Astrocyte (in vitro differentiated cells and primary cell): ENCODE data around the gene MYL9. TPM values are rescaled to one million over a fixed set of nuclear protein-coding genes. Genes with fewer than 3 reads are reported as not detected.

Source experiments
- DNase-seq: peaks from one replicate; pipeline ENCODE4 v3.0.0-alpha.2; 2010; ENCODE audit warnings: low read depth
- FAIRE-seq: peaks from 2 replicates; lab custom pipeline; 2011; peaks lifted over from hg19 to GRCh38; lab: Jason Lieb, UNC
- H2AFZ ChIP-seq: 2 replicates; pipeline ENCODE4 v1.6.0; 2012; ENCODE audit warnings: low read depth, low read length, inconsistent platforms
- H3K27ac ChIP-seq: 2 replicates; pipeline ENCODE4 v1.5.1; 2011; ENCODE audit warnings: low read depth, low read length, inconsistent platforms
- H3K27me3 ChIP-seq: 2 replicates; pipeline ENCODE4 v1.6.0; 2011; ENCODE audit warnings: low read length, inconsistent platforms; ENCODE audit not compliant: insufficient read depth
- H3K36me3 ChIP-seq: 2 replicates; pipeline ENCODE4 v1.5.1; 2011; ENCODE audit warnings: low read length, inconsistent platforms; ENCODE audit not compliant: insufficient read depth
- H3K4me1 ChIP-seq: 2 replicates; pipeline ENCODE4 v1.5.1; 2011; ENCODE audit warnings: low read length, inconsistent platforms; ENCODE audit not compliant: insufficient read depth
- H3K4me2 ChIP-seq: 2 replicates; pipeline ENCODE4 v1.6.0; 2012; ENCODE audit warnings: low read length, inconsistent platforms
- H3K4me3 ChIP-seq: 2 replicates; pipeline ENCODE4 v1.5.1; 2011; ENCODE audit warnings: low read depth, mild to moderate bottlenecking, low read length, inconsistent platforms; ENCODE audit not compliant: insufficient read depth
- H3K79me2 ChIP-seq: 2 replicates; pipeline ENCODE4 v1.6.0; 2012; ENCODE audit warnings: mild to moderate bottlenecking, low read length, inconsistent platforms; ENCODE audit not compliant: insufficient read depth
- H3K9ac ChIP-seq: 2 replicates; pipeline ENCODE4 v1.6.0; 2012; ENCODE audit warnings: mild to moderate bottlenecking, low read length, inconsistent platforms
- H3K9me3 ChIP-seq: 2 replicates; pipeline ENCODE4 v1.5.1; 2012; ENCODE audit warnings: low read depth, mild to moderate bottlenecking, low read length, inconsistent platforms; ENCODE audit not compliant: insufficient read depth
- H4K20me1 ChIP-seq: 2 replicates; pipeline ENCODE4 v1.6.0; 2012; ENCODE audit warnings: low read length, inconsistent platforms; ENCODE audit not compliant: insufficient read depth
- H3K27ac Mint-ChIP-seq: one replicate; pipeline ENCODE4 v1.8.0; 2021; ENCODE audit warnings: mild to moderate bottlenecking, mixed read lengths; ENCODE audit not compliant: unreplicated experiment
- H3K27me3 Mint-ChIP-seq: one replicate; pipeline ENCODE4 v1.8.0; 2021; ENCODE audit warnings: low read depth, mixed read lengths; ENCODE audit not compliant: unreplicated experiment
- H3K36me3 Mint-ChIP-seq: one replicate; pipeline ENCODE4 v1.8.0; 2021; ENCODE audit warnings: low read depth, mixed read lengths; ENCODE audit not compliant: unreplicated experiment
- H3K4me1 Mint-ChIP-seq: one replicate; pipeline ENCODE4 v1.8.0; 2021; ENCODE audit warnings: low read depth, mixed read lengths; ENCODE audit not compliant: unreplicated experiment
- H3K4me3 Mint-ChIP-seq: one replicate; pipeline ENCODE4 v1.8.0; 2021; ENCODE audit warnings: mild to moderate bottlenecking, moderate library complexity, mixed read lengths; ENCODE audit not compliant: unreplicated experiment
- H3K9me3 Mint-ChIP-seq: one replicate; pipeline ENCODE4 v1.8.0; 2021; ENCODE audit warnings: mild to moderate bottlenecking, mixed read lengths; ENCODE audit not compliant: unreplicated experiment
- CTCF ChIP-seq: IDR thresholded peaks from 2 replicates; pipeline ENCODE4 v1.5.1; 2011; ENCODE audit warnings: low read depth, mild to moderate bottlenecking, inconsistent platforms, low read length, moderate library complexity; ENCODE audit not compliant: insufficient read depth
- EZH2 ChIP-seq: IDR thresholded peaks from 2 replicates; pipeline ENCODE4 v1.6.1; 2012; ENCODE audit warnings: mild to moderate bottlenecking, low read length, inconsistent platforms; ENCODE audit not compliant: insufficient read depth
- total RNA-seq: library from RNA; stranded (reverse); gene quantifications from 2 replicates; pipeline ENCODE4 v1.2.1, GENCODE V29; 2021

MYL9 gene
- total RNA-seq, 1 donor from 2014 or later, result 1,247 TPM

- no peak overlapping the region for H3K9ac ChIP-seq
- no peak overlapping the region for H2AFZ ChIP-seq
- Mint-ChIP-seq H3K36me3 (peaks cover 26% of the 10 kb centered on the region), H3K4me3 (no peak overlapping the region), H3K27ac (peak overlapping the region; percentile 34), H3K9me3 (no peaks in the 10 kb centered on the region), H3K27me3 (no peaks in the 10 kb centered on the region), H3K4me1 (peaks cover 49% of the 10 kb centered on the region)
- DNase-seq, result no peak
- H3K79me2 ChIP-seq, result peaks cover 96% of the 10 kb centered on the region
- H3K4me3 ChIP-seq, result no peak overlapping the region
- H3K27ac ChIP-seq, result peak overlapping the region; percentile 28
- H3K36me3 ChIP-seq, result peaks cover 44% of the 10 kb centered on the region
- peaks cover 60% of the 10 kb centered on the region for H3K4me1 ChIP-seq
- no peaks in the 10 kb centered on the region for H3K9me3 ChIP-seq
- peak overlapping the region; percentile 25 for H3K4me2 ChIP-seq
- TF ChIP-seq EZH2 (no peak), CTCF (no peak)
- H3K27me3 ChIP-seq, result no peaks in the 10 kb centered on the region
- H4K20me1 ChIP-seq, result peaks cover 87% of the 10 kb centered on the region
- no peak for FAIRE-seq
Measured at GRCh38 chr20:36496707-36497669, 44.3 kb upstream of the MYL9 start.

GRCh38 chr20:36497856-36498255 lies 43.5 kb upstream of the MYL9 start:
- Mint-ChIP-seq H3K9me3 (no peaks in the 10 kb centered on the region), H3K4me1 (peaks cover 41% of the 10 kb centered on the region), H3K27ac (no peak overlapping the region), H3K4me3 (no peak overlapping the region), H3K36me3 (peaks cover 26% of the 10 kb centered on the region), H3K27me3 (no peaks in the 10 kb centered on the region)
- H4K20me1 ChIP-seq, result peaks cover 82% of the 10 kb centered on the region
- TF ChIP-seq CTCF (no peak), EZH2 (no peak)
- peak overlapping the region; percentile 28 for H3K27ac ChIP-seq
- H3K4me2 ChIP-seq, result peak overlapping the region; percentile 25
- H3K9ac ChIP-seq, result peak overlapping the region; percentile 8
- no peak overlapping the region for H3K4me3 ChIP-seq
- H3K4me1 ChIP-seq, result peaks cover 52% of the 10 kb centered on the region
- FAIRE-seq (no peak), DNase-seq (peak; percentile 59)
- H2AFZ ChIP-seq, result no peak overlapping the region
- peaks cover 92% of the 10 kb centered on the region for H3K79me2 ChIP-seq
- no peaks in the 10 kb centered on the region for H3K9me3 ChIP-seq
- H3K36me3 ChIP-seq, result peaks cover 45% of the 10 kb centered on the region
- H3K27me3 ChIP-seq, result no peaks in the 10 kb centered on the region
